ENCODE results near the gene BNC2. TPM values are rescaled to one million over a fixed set of nuclear protein-coding genes. Genes with fewer than 3 reads are reported as not detected.

BNC2 gene
- total RNA-seq, 1 experiment from 2014 or later = 43.6 TPM

- Histone ChIP-seq H3K9me3 (ENCODE audit: control insufficient read depth, low read depth, low read length) (no peaks in the 10 kb centered on the region), H2AK5ac (ENCODE audit: insufficient read length, low read length) (no peak overlapping the region), H3K14ac (ENCODE audit: insufficient read depth, low read length) (no peak overlapping the region), H2BK12ac (ENCODE audit: insufficient read length, low read depth, low read length) (no peak overlapping the region), H3K27me3 (ENCODE audit: insufficient read depth, low read length) (no peaks in the 10 kb centered on the region), H4K8ac (replicated peaks; ENCODE audit: insufficient read length, low read depth, low read length) (no peak overlapping the region), H3K79me1 (ENCODE audit: insufficient read depth, low read depth, low read length, poor library complexity, severe bottlenecking) (no peaks in the 10 kb centered on the region), H2BK20ac (ENCODE audit: low read depth, low read length, poor library complexity, severe bottlenecking) (no peak overlapping the region), H3K4me1 (ENCODE audit: insufficient read depth, low read length) (0 out of 2 replicates have a peak, but pooled peaks cover 2% of the 10 kb centered on the region), H2BK5ac (ENCODE audit: insufficient read length, low read length) (no peak overlapping the region), H3K23ac (ENCODE audit: insufficient read length, low read depth, low read length) (no peak overlapping the region), H2AFZ (ENCODE audit: low read length) (no peak overlapping the region), H3K56ac (ENCODE audit: insufficient read length, low read depth, low read length) (no peak overlapping the region), H4K5ac (ENCODE audit: insufficient read length, low read depth, low read length) (no peak overlapping the region), H3T11ph (ENCODE audit: low read length) (no peak overlapping the region), H4K20me1 (ENCODE audit: control insufficient read depth, insufficient read depth, insufficient read length) (no peaks in the 10 kb centered on the region), H4K91ac (ENCODE audit: insufficient read length, low read depth, low read length) (no peak overlapping the region), H3K23me2 (ENCODE audit: insufficient read length, low read depth, low read length, poor library complexity, severe bottlenecking) (no peaks in the 10 kb centered on the region), H2BK15ac (ENCODE audit: low read depth, low read length) (no peak overlapping the region), H3K9ac (ENCODE audit: extremely low read depth, insufficient read length, low read length) (no peak overlapping the region), H3K4ac (ENCODE audit: low read depth, low read length) (no peak overlapping the region), H3K4me2 (ENCODE audit: insufficient read depth, insufficient read length, low read length) (no peak overlapping the region), H3K79me2 (ENCODE audit: insufficient read depth, low read length) (no peaks in the 10 kb centered on the region), H2BK120ac (ENCODE audit: low read depth, low read length, poor library complexity, severe bottlenecking) (no peak overlapping the region), H3K27ac (ENCODE audit: insufficient read length, low read depth, low read length) (no peak overlapping the region), H3K18ac (ENCODE audit: insufficient read length, low read depth, low read length) (no peak overlapping the region)
- no peak for TF ChIP-seq CTCF (conservative IDR thresholded peaks at IDR 0.05)
- H3K9me3 Mint-ChIP-seq = no peaks in the 10 kb centered on the region
- no peak overlapping the region for H3K27ac Mint-ChIP-seq
- peaks cover 24 to 33% of the 10 kb centered on the region in 2 experiments for H3K4me1 Mint-ChIP-seq
- peaks cover 0 to 3% (median 0%) of the 10 kb centered on the region in 3 experiments; a peak in 1 of 7 replicates for H3K36me3 Mint-ChIP-seq (ENCODE audit: insufficient read depth in 1 of 3, low read depth in 3 of 3)
- no peak for DNase-seq
- no peak overlapping the region for H3K4me3 Mint-ChIP-seq
- no peaks in the 10 kb centered on the region for H3K27me3 Mint-ChIP-seq (ENCODE audit: low read depth)
These were observed 268.5 kb downstream of the BNC2 start for GRCh38 chr9:16601991-16602390.

Measured in H9 (cell line).